B cell (primary cell): ENCODE measurements around the gene ADAR.

Experiments
- EZH2 ChIP-seq: IDR thresholded peaks from 2 replicates; pipeline ENCODE4 v1.6.1; 2012; ENCODE audit warnings: borderline replicate concordance, low read depth, mild to moderate bottlenecking, moderate library complexity, low read length; ENCODE audit not compliant: insufficient read depth, poor library complexity, severe bottlenecking
- TF ChIP-seq, protein P1 (sequence below): fragments of 200-600 bp; IDR thresholded peaks from one replicate; pipeline ENCODE4 v1.8.0; 2022; ENCODE audit warnings: antibody characterized with exemption, mild to moderate bottlenecking

DNA sequence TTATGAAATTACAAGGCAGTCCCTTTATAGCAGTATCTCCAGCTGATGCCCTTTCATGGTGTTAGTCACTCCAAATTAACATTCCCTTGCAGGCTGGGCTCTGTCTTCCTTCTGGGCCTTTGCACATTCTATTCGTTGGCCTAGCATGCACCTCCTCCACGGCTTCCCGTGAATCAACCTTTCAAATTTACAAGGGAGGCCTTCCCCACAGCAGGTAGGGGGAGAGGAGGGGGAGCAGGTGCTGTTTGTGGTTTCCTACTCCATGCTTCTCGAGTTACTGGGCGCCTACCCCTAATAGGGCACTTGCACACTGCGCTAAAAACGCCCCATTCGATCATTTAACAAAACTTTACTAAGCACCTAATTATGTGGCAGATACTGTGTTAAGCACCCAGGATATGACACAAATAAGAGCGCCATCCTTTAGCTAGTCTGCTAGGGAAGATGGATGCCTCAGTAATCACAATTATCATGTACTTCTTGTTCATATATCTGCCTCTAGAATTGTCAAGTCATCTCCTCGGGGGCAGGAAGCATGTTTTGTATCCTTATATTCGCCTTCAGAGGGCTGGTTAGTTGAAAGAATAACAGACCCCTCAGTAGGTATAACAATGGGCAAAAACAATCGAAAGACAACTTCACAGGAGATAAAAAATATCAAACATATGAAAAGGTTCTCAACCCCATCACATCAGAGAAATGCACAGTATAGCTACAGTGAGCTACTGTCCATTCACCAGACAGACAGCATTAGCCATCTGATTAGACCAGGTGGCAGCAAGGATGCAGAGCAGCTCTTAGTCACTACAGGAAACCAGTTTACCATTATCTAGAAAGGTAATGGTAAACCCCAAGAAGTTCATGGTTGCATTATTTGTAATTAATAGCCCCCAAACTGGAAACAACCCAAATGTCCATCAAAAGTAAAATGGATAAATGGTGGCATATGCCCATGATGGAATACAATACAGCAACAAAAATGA lies 1.7 kb upstream of the ADAR start:
- TF ChIP-seq EZH2: no peak
- TF ChIP-seq, protein P1, sequence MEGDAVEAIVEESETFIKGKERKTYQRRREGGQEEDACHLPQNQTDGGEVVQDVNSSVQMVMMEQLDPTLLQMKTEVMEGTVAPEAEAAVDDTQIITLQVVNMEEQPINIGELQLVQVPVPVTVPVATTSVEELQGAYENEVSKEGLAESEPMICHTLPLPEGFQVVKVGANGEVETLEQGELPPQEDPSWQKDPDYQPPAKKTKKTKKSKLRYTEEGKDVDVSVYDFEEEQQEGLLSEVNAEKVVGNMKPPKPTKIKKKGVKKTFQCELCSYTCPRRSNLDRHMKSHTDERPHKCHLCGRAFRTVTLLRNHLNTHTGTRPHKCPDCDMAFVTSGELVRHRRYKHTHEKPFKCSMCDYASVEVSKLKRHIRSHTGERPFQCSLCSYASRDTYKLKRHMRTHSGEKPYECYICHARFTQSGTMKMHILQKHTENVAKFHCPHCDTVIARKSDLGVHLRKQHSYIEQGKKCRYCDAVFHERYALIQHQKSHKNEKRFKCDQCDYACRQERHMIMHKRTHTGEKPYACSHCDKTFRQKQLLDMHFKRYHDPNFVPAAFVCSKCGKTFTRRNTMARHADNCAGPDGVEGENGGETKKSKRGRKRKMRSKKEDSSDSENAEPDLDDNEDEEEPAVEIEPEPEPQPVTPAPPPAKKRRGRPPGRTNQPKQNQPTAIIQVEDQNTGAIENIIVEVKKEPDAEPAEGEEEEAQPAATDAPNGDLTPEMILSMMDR: no peak
